Gastroesophageal sphincter (tissue), 3 donors: ENCODE data around the gene ARRB1.

Experiments used
- CTCF ChIP-seq, 4 experiments: fragments of 200-600 bp in 2 of 4; fragments of 450-650 bp in 2 of 4; sonication (generic) in 1 of 4; IDR thresholded peaks; one replicate each; pipeline ENCODE4 v1.5.1; 2017 to 2019; ENCODE audit warnings: antibody characterized with exemption in 4 of 4, mild to moderate bottlenecking in 2 of 4, moderate library complexity in 2 of 4
- EP300 ChIP-seq: sonication (generic); formaldehyde crosslinking; IDR thresholded peaks from one replicate; pipeline ENCODE4 v1.6.1; 2017; ENCODE audit warnings: antibody characterized with exemption, mild to moderate bottlenecking
- POLR2A ChIP-seq, 2 donors: fragments of 450-650 bp; IDR thresholded peaks; one replicate each; pipeline ENCODE4 v1.6.1; 2017; ENCODE audit warnings: antibody characterized with exemption in 2 of 2, mild to moderate bottlenecking in 2 of 2, moderate library complexity in 1 of 2
- POLR2AphosphoS5 ChIP-seq: sonication (generic); formaldehyde crosslinking; IDR thresholded peaks from one replicate; pipeline ENCODE4 v1.6.1; 2017; ENCODE audit warnings: antibody characterized with exemption

GRCh38 chr11:75276186-75276585 lies 75.3 kb downstream of the ARRB1 start:
- TF ChIP-seq POLR2AphosphoS5: no peak
- TF ChIP-seq CTCF (IDR thresholded peaks at IDR 0.05): no peak
- no peak for TF ChIP-seq POLR2A (IDR thresholded peaks at IDR 0.05)
- no peak for TF ChIP-seq EP300
